Erythroblast (primary cell): ENCODE measurements around the gene PRKCZ.

Experiments
- GATA1 ChIP-seq: IDR thresholded peaks from 2 replicates; pipeline ENCODE4 v1.6.1; 2011; ENCODE audit warnings: low read depth, mild to moderate bottlenecking, control low read depth, low read length, moderate library complexity
- POLR2A ChIP-seq: IDR thresholded peaks from 2 replicates; pipeline ENCODE4 v1.6.1; 2011; ENCODE audit warnings: mild to moderate bottlenecking, low read length

DNA sequence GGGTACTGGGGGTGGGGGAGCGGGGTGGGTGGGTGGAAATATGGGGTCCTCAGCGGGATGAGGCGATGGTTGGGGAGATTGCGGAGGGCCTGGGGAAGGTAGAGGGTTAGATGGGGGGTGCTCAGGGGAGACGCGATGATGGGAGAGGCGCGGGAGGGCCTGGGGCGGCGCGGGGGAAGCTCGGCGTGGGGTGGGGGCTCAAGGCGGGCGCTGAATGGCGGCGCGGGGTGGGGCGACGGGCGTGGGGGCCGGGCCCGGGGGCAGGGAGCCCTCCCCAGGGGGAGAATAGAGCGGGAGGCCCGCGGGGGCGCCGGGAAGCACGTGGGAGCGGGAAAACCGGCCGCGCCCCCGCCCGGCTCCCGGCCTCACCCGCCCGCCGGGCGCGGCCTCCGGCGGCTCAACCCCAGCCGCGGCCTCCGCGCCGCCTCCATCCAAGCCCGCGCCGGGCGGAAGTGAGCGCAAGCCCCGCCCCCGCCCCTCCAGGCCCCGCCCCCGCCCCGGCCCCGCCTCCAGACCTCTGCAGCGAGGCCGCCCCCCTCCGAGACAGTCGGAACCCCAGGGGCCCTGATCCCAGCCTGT, 144.2 kb downstream of the PRKCZ start, which contains the start of gene FAAP20:
- TF ChIP-seq POLR2A (no peak), GATA1 (no peak)
